Stimulated activated CD4-positive, alpha-beta T cell treated with anti-CD3 and anti-CD28 coated beads, Interleukin-2, amount 100 ng/mL, for 48 hours (primary cell): Measurements from ENCODE around the gene ABCG1.
A peak's percentile ranks its signal among the peaks of the same experiment; 100 is the strongest.

ENCODE experiments used
- DNase-seq, 2 donors: peaks; one replicate each; pipeline ENCODE4 v3.0.0-alpha.2; 2020

Gene ABCG1

GRCh38 chr21:42234041-42234440 is 15.1 kb downstream of the ABCG1 start:
- DNase-seq = no peak

- peak; percentile 58 to 82 for DNase-seq
These were observed 15.7 kb downstream of the ABCG1 start for GRCh38 chr21:42234464-42235241.

DNA sequence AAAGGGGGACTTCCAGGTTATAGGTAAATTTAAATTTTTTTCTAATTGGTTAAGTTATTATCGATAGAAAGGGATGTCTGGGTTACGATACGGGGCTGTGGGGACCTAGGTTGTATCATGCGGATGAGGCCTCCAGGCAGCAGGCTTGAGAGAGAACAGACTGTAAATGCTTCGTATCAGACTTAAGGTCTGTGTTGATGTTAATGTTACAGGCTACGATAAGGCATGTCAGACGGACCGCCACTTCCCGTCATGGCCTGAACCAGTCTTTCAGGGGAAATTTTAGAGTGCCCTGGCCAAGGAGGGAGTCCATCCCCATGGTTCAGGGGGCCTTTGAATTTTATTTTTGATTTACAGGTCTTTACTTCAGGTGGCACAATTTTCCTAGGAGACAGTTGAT is 16.7 kb downstream of the ABCG1 start:
- DNase-seq = no peak

DNA sequence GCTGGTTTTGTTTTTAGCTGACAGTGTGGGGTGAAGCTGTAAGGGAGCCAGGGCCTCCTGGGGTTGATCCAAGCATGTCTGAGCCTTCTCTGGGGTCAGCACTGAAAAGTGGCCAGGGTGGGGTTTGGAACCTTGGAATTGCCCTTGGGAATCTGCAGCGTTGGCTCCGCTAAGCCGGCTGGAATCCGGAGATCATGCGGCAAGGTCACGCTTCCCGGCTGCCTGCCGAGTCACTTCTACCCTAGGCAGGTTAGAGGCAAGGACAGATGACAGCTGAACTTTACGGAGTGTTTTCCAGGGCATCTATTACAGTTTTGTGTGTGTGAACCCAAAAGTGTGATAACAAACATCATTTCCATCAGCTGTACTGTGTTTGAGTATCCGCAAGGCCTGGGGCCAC is 17.1 kb downstream of the ABCG1 start:
- DNase-seq = no peak

DNA sequence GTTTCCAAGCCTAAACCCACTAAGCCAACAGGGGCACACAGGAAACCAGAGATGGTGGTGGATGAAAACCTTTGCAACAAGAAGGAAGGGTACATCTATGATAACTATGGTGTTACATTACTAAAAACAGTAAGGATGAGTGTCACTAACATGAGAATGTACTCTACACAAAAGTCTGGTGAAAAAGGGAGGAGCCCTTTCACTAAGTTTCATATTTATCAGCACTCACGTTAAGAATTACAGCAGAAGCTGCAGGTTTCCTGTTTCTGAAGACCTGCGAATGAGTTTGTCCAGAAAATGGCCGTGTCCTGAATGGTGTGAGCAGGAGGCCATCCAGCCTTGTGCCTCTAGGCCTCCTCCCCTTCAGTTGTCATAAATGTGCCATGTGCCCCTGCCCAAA is 17.8 kb downstream of the ABCG1 start:
- DNase-seq = no peak

- no peak for DNase-seq
These were observed 18.2 kb downstream of the ABCG1 start for GRCh38 chr21:42237161-42237560.

- peak in 1 of 2 donors; percentile 19 for DNase-seq
These were observed 18.6 kb downstream of the ABCG1 start for GRCh38 chr21:42237577-42237976.

GRCh38 chr21:42238185-42238934 is 19.4 kb downstream of the ABCG1 start:
- DNase-seq = no peak

GRCh38 chr21:42239556-42239955 is 20.6 kb downstream of the ABCG1 start:
- no peak for DNase-seq

DNA sequence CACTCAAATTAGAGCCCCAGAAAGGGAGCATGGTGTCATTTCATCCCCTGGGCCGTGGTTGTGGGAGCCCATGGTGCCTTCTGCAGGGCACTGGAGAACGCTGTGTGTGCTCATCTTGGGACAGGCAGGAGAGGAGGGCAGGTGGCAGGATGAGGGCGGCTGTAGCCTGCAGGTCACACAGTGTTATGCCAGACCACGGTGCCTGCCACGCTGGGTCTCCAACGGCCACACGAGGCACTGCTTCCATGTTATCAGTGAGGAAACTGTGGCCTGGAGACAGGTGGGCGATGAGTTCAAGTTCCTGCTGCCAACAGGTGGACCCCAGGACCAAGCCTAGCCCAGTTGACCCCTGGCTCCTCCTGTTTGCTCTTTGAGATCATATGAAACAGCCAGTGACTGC is 21.0 kb downstream of the ABCG1 start:
- DNase-seq = no peak

DNA sequence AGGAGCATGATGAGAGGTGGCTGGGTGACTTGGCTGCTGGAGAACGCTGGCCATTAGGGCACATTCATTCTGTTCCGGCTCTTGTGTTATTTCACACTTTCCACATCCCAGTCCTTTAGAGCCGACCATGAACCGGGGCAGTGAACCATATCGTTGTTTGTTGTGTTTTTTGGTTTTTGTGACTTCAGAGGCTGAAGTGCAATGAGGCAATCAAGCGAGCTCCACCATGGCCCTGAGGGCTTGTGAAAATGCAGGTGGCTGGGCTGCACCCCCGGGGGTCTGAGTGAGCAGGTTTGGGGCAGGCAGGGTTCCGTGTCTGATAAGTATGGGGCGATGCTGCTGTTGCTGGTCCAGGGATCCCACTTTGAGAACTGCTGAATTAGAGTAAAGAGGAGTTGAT is 23.7 kb downstream of the ABCG1 start:
- no peak for DNase-seq

GRCh38 chr21:42243026-42243425 is 24.1 kb downstream of the ABCG1 start:
- DNase-seq = no peak

- DNase-seq = no peak
These were observed 26.6 kb downstream of the ABCG1 start for GRCh38 chr21:42245331-42246193.

DNA sequence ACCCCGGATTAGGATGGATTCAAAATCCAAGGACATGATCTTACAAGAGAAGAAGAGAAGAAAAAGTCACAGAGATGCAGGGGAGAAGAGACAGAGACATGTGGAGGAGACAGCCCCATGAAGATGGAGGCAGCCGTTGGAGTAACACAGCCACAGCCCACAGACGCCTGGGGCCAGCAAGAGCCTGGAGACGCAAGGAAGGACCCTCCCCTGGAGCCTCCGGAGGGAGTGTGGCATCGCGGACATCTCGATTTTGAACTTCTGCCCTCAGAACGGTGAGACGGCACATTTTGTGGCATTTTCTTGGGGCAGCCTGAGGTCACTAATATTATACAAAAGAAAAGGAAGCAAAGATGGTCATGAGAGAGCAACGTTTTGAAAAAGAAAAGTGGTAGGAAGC is 28.8 kb downstream of the ABCG1 start:
- no peak for DNase-seq

DNA sequence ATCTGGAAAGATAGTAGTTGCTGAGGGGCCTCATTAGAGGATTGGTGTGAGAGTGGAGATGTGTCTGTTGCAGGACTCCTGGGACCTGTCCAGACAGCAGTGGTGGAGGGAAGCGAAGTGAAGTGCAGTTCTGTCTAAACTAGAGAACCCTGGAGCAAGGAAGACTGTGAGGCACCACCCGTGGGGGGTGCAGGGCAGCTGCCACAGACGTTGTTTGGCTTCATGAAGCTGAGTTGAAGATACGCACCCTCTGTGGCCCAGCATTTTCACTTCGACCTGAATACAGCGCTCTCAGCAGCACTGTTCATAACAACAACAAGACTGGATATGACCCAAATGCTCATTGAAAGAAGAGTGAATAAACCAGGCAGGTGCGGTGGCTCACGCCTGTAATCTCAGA is 29.3 kb downstream of the ABCG1 start:
- DNase-seq = no peak

DNA sequence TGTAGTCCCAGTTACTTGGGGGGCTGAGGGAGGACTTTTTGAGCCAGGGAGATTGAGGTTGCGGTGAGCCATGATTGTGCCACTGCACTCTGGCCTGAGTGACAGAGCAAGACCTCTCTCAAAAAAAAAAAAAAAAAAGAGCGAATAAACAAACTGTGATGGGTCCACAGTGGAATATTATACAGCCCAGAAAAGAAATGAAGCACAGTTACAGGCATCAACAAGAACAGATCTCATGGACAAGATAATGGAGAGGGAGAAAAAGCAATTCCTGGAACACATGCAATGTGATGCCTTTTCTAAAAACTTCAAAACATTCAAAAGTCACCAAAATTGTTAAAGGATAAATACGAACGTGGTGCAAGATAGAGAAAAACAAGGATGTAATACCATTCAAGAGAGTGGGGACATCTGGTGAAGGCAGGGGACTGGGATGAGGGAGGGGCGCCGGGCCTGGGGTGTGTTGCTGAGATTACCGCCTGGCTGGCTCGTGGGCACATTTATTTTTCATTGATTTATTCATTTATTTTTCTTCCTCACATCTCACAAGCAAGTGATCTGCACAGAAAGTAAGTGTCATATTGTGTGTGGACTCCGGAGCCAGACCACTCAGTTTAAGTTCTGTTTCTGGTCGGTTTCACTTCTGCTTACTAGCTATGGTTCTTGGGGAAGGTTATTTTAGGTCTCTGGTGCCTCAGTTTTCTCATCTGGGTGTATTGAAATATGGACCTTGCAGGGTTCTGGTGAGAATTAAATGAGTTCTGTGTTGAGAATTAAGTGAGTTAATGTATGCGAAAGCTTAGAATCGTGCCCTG is 30.1 kb downstream of the ABCG1 start:
- no peak for DNase-seq

- DNase-seq = no peak
These were observed 31.8 kb downstream of the ABCG1 start for GRCh38 chr21:42250422-42251403.

DNA sequence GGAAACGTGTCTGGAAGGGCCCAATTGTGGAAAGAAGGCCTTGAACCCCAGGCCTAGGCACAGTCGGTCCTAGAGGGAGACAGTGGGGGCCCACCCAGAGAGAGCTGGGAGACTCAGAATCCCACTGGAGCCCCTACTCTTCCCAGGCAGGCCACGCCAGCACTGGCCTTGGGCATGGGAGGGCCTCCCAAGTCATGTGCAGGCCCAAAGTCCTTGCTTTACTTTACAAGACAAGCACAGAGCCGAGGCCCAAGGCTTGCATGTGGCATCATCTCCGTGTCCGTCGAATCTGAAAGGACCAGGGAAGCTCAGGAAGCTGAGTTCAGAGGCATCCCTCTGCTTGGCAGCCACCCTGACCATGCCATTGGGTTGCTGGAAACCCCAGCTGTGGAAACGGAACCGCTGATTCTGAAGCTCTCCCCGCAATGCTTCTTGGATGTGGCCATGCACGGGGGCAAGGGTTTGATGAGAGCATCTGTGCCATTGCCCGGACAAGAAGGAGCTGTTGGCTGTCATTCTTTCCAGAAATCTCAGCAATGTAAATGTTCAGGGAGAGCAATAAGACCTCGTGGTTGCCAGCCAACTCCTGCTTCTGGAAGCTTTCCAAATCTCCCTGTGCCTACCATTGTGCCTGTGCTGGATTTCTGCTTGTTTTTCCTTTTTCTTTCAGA is 32.8 kb downstream of the ABCG1 start:
- no peak for DNase-seq

GRCh38 chr21:42252325-42252654 is 33.4 kb downstream of the ABCG1 start:
- no peak for DNase-seq

GRCh38 chr21:42252778-42253340 is 33.9 kb downstream of the ABCG1 start:
- DNase-seq = no peak

- DNase-seq = no peak
These were observed 34.5 kb downstream of the ABCG1 start for GRCh38 chr21:42253466-42253865.
